Neural progenitor cell (in vitro differentiated cells): ENCODE data around the gene SERINC4.
"Not testable (repeated sequence)": the region's sequence is repeated elsewhere in the genome, so short reads cannot be mapped to it uniquely, and the experiment has no call there.

ENCODE experiments used
- EZH2 ChIP-seq: fragments of 200-600 bp; sonication (generic); IDR thresholded peaks from 2 replicates; pipeline ENCODE4 v1.6.1; 2017; ENCODE audit warnings: antibody characterized with exemption, mild to moderate bottlenecking, moderate library complexity
- EZH2phosphoT487 ChIP-seq: fragments of 200-600 bp; sonication (generic); IDR thresholded peaks from 2 replicates; pipeline ENCODE4 v1.6.1; 2017; ENCODE audit warnings: antibody characterized with exemption
- TF ChIP-seq, protein P1 (sequence below): fragments of 200-600 bp; sonication (generic); IDR thresholded peaks from 2 replicates; pipeline ENCODE4 v1.5.1; 2017; ENCODE audit warnings: antibody characterized with exemption, mild to moderate bottlenecking

GRCh38 chr15:43746903-43747309 is 53.1 kb downstream of the SERINC4 start:
- TF ChIP-seq, protein P1, sequence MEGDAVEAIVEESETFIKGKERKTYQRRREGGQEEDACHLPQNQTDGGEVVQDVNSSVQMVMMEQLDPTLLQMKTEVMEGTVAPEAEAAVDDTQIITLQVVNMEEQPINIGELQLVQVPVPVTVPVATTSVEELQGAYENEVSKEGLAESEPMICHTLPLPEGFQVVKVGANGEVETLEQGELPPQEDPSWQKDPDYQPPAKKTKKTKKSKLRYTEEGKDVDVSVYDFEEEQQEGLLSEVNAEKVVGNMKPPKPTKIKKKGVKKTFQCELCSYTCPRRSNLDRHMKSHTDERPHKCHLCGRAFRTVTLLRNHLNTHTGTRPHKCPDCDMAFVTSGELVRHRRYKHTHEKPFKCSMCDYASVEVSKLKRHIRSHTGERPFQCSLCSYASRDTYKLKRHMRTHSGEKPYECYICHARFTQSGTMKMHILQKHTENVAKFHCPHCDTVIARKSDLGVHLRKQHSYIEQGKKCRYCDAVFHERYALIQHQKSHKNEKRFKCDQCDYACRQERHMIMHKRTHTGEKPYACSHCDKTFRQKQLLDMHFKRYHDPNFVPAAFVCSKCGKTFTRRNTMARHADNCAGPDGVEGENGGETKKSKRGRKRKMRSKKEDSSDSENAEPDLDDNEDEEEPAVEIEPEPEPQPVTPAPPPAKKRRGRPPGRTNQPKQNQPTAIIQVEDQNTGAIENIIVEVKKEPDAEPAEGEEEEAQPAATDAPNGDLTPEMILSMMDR: not testable (repeated sequence)
- TF ChIP-seq EZH2phosphoT487, EZH2: not testable (repeated sequence)
